Liver (tissue), 9 donors: ENCODE measurements around the gene KSR2. TPM values are rescaled to one million over a fixed set of nuclear protein-coding genes. Genes with fewer than 3 reads are reported as not detected.

Experiments used
- DNase-seq: peaks from one replicate; pipeline ENCODE4 v3.0.0-alpha.2; 2017; ENCODE audit warnings: low spot score
- H3K27ac ChIP-seq, 2 donors: one replicate each; pipeline ENCODE4 v1.7.0; 2013; ENCODE audit warnings: inconsistent platforms in 2 of 2, low read length in 2 of 2, control low read depth in 1 of 2, low read depth in 1 of 2, mild to moderate bottlenecking in 1 of 2
- H3K27me3 ChIP-seq, 4 donors: one replicate each; pipeline versions ENCODE4 v1.6.1 to v1.7.0; 2013; ENCODE audit warnings: low read length in 3 of 4, inconsistent platforms in 1 of 4, mild to moderate bottlenecking in 1 of 4, moderate library complexity in 1 of 4; ENCODE audit not compliant: control insufficient read depth in 4 of 4, insufficient read depth in 4 of 4
- H3K36me3 ChIP-seq, 4 donors: one replicate each; pipeline versions ENCODE4 v1.6.1 to v1.7.0; 2013; ENCODE audit warnings: low read length in 3 of 4, mild to moderate bottlenecking in 3 of 4, low read depth in 1 of 4, moderate library complexity in 1 of 4; ENCODE audit not compliant: control insufficient read depth in 4 of 4, insufficient read depth in 3 of 4
- H3K4me1 ChIP-seq, 4 donors: one replicate each; pipeline versions ENCODE4 v1.6.1 to v1.7.0; 2013; ENCODE audit warnings: low read length in 3 of 4, mild to moderate bottlenecking in 3 of 4, moderate library complexity in 1 of 4; ENCODE audit not compliant: control insufficient read depth in 4 of 4, insufficient read depth in 4 of 4
- H3K4me3 ChIP-seq, 3 donors: one replicate each; pipeline versions ENCODE4 v1.6.1 to v1.7.0; 2013; ENCODE audit warnings: low read length in 3 of 3, control low read depth in 1 of 3, low read depth in 1 of 3, mild to moderate bottlenecking in 1 of 3
- H3K9ac ChIP-seq, 2 donors: one replicate each; pipeline ENCODE4 v1.7.0; 2013; ENCODE audit warnings: low read length in 2 of 2, mild to moderate bottlenecking in 2 of 2, moderate library complexity in 2 of 2, control low read depth in 1 of 2, low read depth in 1 of 2
- H3K9me3 ChIP-seq, 4 donors: one replicate each; pipeline versions ENCODE4 v1.6.1 to v1.7.0; 2013; ENCODE audit warnings: low read length in 3 of 4; ENCODE audit not compliant: control insufficient read depth in 4 of 4
- CTCF ChIP-seq: fragments of 150-350 bp; IDR thresholded peaks from 2 replicates; pipeline ENCODE4 v1.5.1; 2017; ENCODE audit warnings: improper control_type of control experiment, low read depth, low read length; ENCODE audit not compliant: missing input control
- EGR1 ChIP-seq, 2 donors: IDR thresholded peaks; 2 replicates each; pipeline ENCODE4 v1.6.1; 2016 to 2018; ENCODE audit warnings: antibody characterized with exemption in 2 of 2, low read depth in 2 of 2
- FOXA1 ChIP-seq: IDR thresholded peaks from 2 replicates; pipeline ENCODE4 v1.6.1; 2016; ENCODE audit warnings: antibody characterized with exemption
- FOXA2 ChIP-seq: IDR thresholded peaks from 2 replicates; pipeline ENCODE4 v1.6.1; 2016; ENCODE audit warnings: antibody characterized with exemption
- GABPA ChIP-seq, 2 donors: IDR thresholded peaks in 1 of 2; conservative IDR thresholded peaks in 1 of 2; 2 replicates each; pipeline ENCODE4 v1.6.1; 2016; ENCODE audit warnings: antibody characterized with exemption in 2 of 2, mild to moderate bottlenecking in 1 of 2, moderate library complexity in 1 of 2
- HNF4A ChIP-seq, 2 donors: conservative IDR thresholded peaks; 2 replicates each; pipeline ENCODE4 v1.6.1; 2016; ENCODE audit warnings: antibody characterized with exemption in 2 of 2, mild to moderate bottlenecking in 2 of 2
- HNF4G ChIP-seq: IDR thresholded peaks from 2 replicates; pipeline ENCODE4 v1.6.1; 2016; ENCODE audit warnings: antibody characterized with exemption
- JUND ChIP-seq, 2 donors: IDR thresholded peaks; 2 replicates each; pipeline ENCODE4 v1.6.1; 2016; ENCODE audit warnings: antibody characterized with exemption in 2 of 2
- NR2F2 ChIP-seq: IDR thresholded peaks from 2 replicates; pipeline ENCODE4 v1.6.1; 2016; ENCODE audit warnings: antibody characterized with exemption
- RAD21 ChIP-seq, 2 donors: IDR thresholded peaks; 2 replicates each; pipeline ENCODE4 v1.6.1; 2016; ENCODE audit warnings: antibody characterized with exemption in 2 of 2, mild to moderate bottlenecking in 2 of 2
- REST ChIP-seq: IDR thresholded peaks from 2 replicates; pipeline ENCODE4 v1.6.1; 2016; ENCODE audit warnings: antibody characterized with exemption, mild to moderate bottlenecking
- RXRA ChIP-seq, 2 donors: IDR thresholded peaks; 2 replicates each; pipeline ENCODE4 v1.6.1; 2017 to 2018; ENCODE audit warnings: antibody characterized with exemption in 2 of 2, mild to moderate bottlenecking in 1 of 2
- SP1 ChIP-seq: IDR thresholded peaks from 2 replicates; pipeline ENCODE4 v1.6.1; 2018; ENCODE audit warnings: antibody characterized with exemption, mild to moderate bottlenecking
- TAF1 ChIP-seq: conservative IDR thresholded peaks from 2 replicates; pipeline ENCODE4 v1.6.1; 2016; ENCODE audit warnings: antibody characterized with exemption, mild to moderate bottlenecking
- YY1 ChIP-seq: IDR thresholded peaks from 2 replicates; pipeline ENCODE4 v1.6.1; 2016; ENCODE audit warnings: antibody characterized with exemption, mild to moderate bottlenecking
- WGBS: extraction: QIAGEN DNeasy Blood & Tissue Kit; methylation state at CpG from one replicate; pipeline ENCODE4 v1.1.7; 2013; 5-methylcytosine and 5-hydroxymethylcytosine counted together
- polyA plus RNA-seq, 2 donors: library from polyadenylated mRNA; stranded (reverse) in 1 of 2; unstranded in 1 of 2; fragments of 200-250 nt in 1 of 2; fragments of >200 nt in 1 of 2; fragmentation: Nextera tagmentation in 1 of 2; extraction: Ambion mirVana in 1 of 2; gene quantifications; one replicate each; pipeline versions ENCODE4 v1.2.1 to v1.2.3, GENCODE V29; 2013 to 2015
- total RNA-seq, 2 donors: library from RNA; depleted of rRNA; stranded (reverse); fragments of >200 nt; gene quantifications; one replicate each; pipeline ENCODE4 v1.2.3, GENCODE V29; 2014
- TF ChIP-seq, protein P1 (sequence below): IDR thresholded peaks from 2 replicates; pipeline ENCODE4 v1.6.1; 2016; ENCODE audit warnings: antibody characterized with exemption
- TF ChIP-seq, protein P2 (sequence below): IDR thresholded peaks from 2 replicates; pipeline ENCODE4 v1.6.1; 2016; ENCODE audit warnings: antibody characterized with exemption
- TF ChIP-seq, protein P3 (sequence below): IDR thresholded peaks from 2 replicates; pipeline ENCODE4 v1.6.1; 2016; ENCODE audit warnings: antibody characterized with exemption
- donor health status: healthy.
- donor health status: healthy.
- donor health status: healthy.
- donor health status: healthy.
- donor health status: healthy.

The KSR2 gene
- total and polyA plus RNA-seq, 4 donors, result under 0.01 to 0.02 (median under 0.01) TPM; not detected in 1

- Histone ChIP-seq H3K9ac (no peak overlapping the region), H3K27me3 (no peaks in the 10 kb centered on the region), H3K4me3 (no peak overlapping the region), H3K27ac (no peak overlapping the region), H3K9me3 (no peaks in the 10 kb centered on the region), H3K4me1 (no peaks in the 10 kb centered on the region), H3K36me3 (no peaks in the 10 kb centered on the region)
- 90% methylated on average over 5 of the region's 5 CpGs for WGBS
- TF ChIP-seq TAF1 (no peak), RAD21 (IDR thresholded peaks at IDR 0.05) (no peak), EGR1 (IDR thresholded peaks at IDR 0.05; ENCODE audit: low read depth in 2 of 2) (no peak)
- no peak for DNase-seq
Measured at GRCh38 chr12:117699575-117699974, 269.2 kb downstream of the KSR2 start.

GRCh38 chr12:117699118-117699517 is 269.7 kb downstream of the KSR2 start:
- H3K27me3 ChIP-seq, result no peaks in the 10 kb centered on the region
- WGBS, result 95% methylated on average over 1 of the region's 1 CpG
- H3K27ac ChIP-seq, result no peak overlapping the region
- no peaks in the 10 kb centered on the region for H3K4me1 ChIP-seq
- H3K9me3 ChIP-seq, result no peaks in the 10 kb centered on the region
- no peak for DNase-seq
- no peak overlapping the region for H3K4me3 ChIP-seq
- TF ChIP-seq, protein P1, sequence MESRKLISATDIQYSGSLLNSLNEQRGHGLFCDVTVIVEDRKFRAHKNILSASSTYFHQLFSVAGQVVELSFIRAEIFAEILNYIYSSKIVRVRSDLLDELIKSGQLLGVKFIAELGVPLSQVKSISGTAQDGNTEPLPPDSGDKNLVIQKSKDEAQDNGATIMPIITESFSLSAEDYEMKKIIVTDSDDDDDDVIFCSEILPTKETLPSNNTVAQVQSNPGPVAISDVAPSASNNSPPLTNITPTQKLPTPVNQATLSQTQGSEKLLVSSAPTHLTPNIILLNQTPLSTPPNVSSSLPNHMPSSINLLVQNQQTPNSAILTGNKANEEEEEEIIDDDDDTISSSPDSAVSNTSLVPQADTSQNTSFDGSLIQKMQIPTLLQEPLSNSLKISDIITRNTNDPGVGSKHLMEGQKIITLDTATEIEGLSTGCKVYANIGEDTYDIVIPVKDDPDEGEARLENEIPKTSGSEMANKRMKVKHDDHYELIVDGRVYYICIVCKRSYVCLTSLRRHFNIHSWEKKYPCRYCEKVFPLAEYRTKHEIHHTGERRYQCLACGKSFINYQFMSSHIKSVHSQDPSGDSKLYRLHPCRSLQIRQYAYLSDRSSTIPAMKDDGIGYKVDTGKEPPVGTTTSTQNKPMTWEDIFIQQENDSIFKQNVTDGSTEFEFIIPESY, result no peak
- no peaks in the 10 kb centered on the region for H3K36me3 ChIP-seq
- H3K9ac ChIP-seq, result no peak overlapping the region

GRCh38 chr12:117695956-117696355 is 272.8 kb downstream of the KSR2 start:
- Histone ChIP-seq H3K27me3 (peaks cover 0 to 4% (median 0%) of the 10 kb centered on the region in 4 donors), H3K4me1 (no peaks in the 10 kb centered on the region), H3K27ac (no peak overlapping the region), H3K36me3 (no peaks in the 10 kb centered on the region), H3K9ac (no peak overlapping the region), H3K9me3 (no peaks in the 10 kb centered on the region), H3K4me3 (no peak overlapping the region)
- TF ChIP-seq NR2F2, result no peak
- TF ChIP-seq, protein P2, sequence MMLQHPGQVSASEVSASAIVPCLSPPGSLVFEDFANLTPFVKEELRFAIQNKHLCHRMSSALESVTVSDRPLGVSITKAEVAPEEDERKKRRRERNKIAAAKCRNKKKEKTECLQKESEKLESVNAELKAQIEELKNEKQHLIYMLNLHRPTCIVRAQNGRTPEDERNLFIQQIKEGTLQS, result no peak
- TF ChIP-seq GABPA (IDR thresholded peaks at IDR 0.05 in 1 of 2, conservative IDR thresholded peaks at IDR 0.05 in 1 of 2), result no peak
- TF ChIP-seq RXRA (IDR thresholded peaks at IDR 0.05), result no peak
- TF ChIP-seq, protein P3, sequence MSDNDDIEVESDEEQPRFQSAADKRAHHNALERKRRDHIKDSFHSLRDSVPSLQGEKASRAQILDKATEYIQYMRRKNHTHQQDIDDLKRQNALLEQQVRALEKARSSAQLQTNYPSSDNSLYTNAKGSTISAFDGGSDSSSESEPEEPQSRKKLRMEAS, result no peak
- no peak for TF ChIP-seq SP1
- TF ChIP-seq FOXA2, result no peak
- no peak for TF ChIP-seq JUND (IDR thresholded peaks at IDR 0.05)
- TF ChIP-seq EGR1 (IDR thresholded peaks at IDR 0.05; ENCODE audit: low read depth in 2 of 2), result no peak
- TF ChIP-seq YY1, result no peak
- TF ChIP-seq, protein P1, result no peak
- TF ChIP-seq HNF4A (conservative IDR thresholded peaks at IDR 0.05), result no peak
- TF ChIP-seq CTCF, result no peak
- TF ChIP-seq FOXA1, result no peak
- no peak for TF ChIP-seq TAF1
- no peak for TF ChIP-seq RAD21 (IDR thresholded peaks at IDR 0.05)
- TF ChIP-seq HNF4G, result no peak
- no peak for TF ChIP-seq REST
- DNase-seq, result no peak
- 75% methylated on average over 6 of the region's 6 CpGs for WGBS
